Right ventricle myocardium inferior (tissue), 1 donor: ENCODE data around the gene METTL25B. TPM values are rescaled to one million over a fixed set of nuclear protein-coding genes. Genes with fewer than 3 reads are reported as not detected.

ENCODE experiments used
- ATAC-seq: fragments of 200-7000 bp; cut with Tn5 transposase; one replicate; pipeline ENCODE4 v1.9.1; 2020; ENCODE audit warnings: mild to moderate bottlenecking, moderate library complexity
- DNase-seq: peaks from one replicate; pipeline ENCODE4 v3.0.0; 2021; ENCODE audit errors: missing footprints
- intact Hi-C: fragments of 100-400 bp; cut with DNase I; formaldehyde crosslinking; loops from one replicate; pipeline ENCODE4 v1.11.0; 2022
- total RNA-seq: library from RNA; stranded (reverse); fragmentation: NEBNext Ultra II Directional; extraction: Animal tissue kit (Norgen Biotek cat#: 25700); gene quantifications from one replicate; pipeline ENCODE4 v1.2.1, GENCODE V29; 2021
- donor health status: DM: no; HTN: yes; CAD: no; lungs with severe emphysema.

METTL25B gene
- total RNA-seq, 1 donor from 2014 or later, result 16.6 TPM

DNA sequence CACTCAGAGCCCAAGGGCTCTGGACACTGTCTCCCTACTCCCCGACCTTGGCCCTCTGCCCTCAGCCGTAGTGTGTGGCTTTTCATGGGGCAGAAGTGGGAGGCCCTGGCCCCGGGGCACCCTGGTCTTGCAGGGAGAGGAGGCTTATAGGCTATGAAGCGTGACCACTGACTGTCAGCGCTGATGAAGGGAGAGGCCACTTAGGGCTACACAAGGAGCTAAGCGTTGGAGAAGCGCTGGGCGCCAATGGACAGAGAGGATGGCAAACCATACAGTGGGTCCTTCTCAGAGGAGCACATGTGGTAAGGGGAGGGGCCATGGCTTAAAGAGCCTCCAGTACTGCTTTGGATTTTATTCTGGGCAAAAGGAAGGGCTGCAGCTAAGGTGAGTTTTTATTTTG, 30.8 kb upstream of the METTL25B start:
- ATAC-seq, result no peak
- intact Hi-C loops, result no loop called here
- DNase-seq, result peak; percentile 16

DNA sequence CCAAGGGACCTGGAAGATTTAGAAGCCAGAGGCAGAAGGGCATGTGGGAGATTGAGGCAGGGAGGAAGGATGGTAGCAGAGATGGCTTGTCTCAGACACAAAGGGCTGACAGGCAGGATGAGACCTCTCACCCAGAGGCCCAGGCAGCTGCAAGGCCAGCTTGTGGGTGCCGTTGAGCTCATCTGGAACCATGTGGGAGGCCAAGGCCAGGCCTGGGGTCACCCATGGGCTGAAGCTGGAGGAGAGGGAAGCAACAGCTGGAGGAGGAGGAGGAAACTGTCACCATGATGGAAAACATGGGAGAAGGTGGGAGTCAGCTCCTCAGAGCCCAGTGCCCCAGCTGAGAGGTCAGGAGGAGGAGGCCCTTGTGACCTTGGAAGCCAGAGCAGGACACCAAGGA, 29.3 kb upstream of the METTL25B start:
- intact Hi-C loops, result no loop called here
- DNase-seq (peak; percentile 16), ATAC-seq (no peak)

DNA sequence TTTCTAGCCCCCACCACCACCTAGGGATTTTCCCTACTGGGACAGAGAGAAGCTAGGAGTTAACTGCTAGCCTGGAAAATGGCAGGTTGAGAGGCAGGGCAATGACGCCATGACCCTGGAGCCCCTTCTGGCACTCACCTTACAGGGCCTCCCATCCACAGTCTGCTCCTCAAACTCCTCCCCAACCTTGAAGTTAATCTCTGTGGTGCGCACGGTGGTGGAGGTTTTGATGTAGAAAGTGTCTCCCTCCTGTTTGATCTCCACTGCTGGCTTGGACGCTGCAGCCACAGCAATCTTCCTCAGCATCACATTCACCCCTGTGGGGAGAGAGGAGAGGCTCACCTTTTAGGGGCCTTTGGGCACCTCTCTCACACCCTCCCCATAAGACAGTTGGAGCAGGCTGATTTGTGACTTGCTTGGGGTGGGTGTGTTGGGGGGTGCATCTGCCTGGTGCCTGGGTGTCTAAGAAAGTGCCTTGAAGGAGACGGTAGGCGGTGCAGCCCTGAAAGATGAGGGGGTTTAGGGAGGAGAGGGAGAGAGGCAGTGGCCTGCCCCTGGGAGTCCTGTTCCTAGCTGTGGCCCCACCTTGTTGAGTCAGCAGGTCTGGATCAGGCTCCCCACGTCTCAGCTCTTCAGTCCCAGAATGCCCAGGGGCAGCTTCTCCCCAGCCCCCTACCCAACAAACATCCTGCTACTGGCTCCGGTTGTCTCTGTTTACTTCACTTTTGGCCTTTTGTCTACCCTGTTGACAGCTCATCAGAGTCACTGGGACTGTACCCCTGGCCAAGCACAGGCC, 27.3 kb upstream of the METTL25B start:
- intact Hi-C loops, result no loop called here
- ATAC-seq, result no peak
- peak; percentile 5 for DNase-seq

DNA sequence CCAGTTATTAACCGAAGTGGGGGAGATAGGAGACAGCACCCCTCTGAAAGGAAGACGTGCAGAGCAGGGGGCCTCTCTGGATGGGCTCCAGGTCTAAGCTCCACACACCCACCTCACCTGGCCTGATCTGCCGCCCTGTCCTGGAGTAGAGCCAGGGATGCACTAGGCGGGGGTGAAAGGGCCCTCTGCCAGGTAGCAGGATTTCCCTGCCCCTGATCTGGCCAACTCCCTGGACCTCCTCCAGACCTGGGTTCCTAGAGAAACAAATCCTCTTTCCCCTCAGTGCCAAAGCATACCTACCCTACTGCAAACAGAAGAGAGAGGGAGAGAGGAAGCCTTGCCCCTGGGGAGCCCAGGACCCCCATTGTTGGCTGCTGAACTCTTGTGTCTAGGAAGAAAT, 24.9 kb upstream of the METTL25B start:
- ATAC-seq (no peak), DNase-seq (peak; percentile 16)
- intact Hi-C loops, result no loop called here

DNA sequence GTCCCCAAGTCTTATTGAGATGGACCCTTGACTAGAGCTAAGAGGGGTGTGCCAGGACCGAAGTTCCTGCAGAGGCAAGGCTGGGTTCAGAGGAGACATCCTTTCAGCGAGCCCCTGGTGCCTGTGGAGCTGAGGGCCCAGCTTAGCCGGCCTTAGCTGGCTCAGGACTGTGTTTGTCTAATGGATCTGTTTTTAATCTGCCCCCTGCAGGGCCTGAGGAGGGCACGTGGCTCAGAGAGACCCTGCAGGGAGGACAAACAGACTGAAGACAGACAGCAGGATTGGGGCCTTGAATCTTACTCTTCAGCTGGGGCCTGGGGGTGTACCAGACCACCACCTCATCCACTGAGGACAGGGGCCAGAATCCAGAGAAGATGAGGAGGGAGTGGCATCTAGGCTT, 24.5 kb upstream of the METTL25B start:
- no peak for ATAC-seq
- DNase-seq, result no peak
- intact Hi-C loops, result no loop called here

DNA sequence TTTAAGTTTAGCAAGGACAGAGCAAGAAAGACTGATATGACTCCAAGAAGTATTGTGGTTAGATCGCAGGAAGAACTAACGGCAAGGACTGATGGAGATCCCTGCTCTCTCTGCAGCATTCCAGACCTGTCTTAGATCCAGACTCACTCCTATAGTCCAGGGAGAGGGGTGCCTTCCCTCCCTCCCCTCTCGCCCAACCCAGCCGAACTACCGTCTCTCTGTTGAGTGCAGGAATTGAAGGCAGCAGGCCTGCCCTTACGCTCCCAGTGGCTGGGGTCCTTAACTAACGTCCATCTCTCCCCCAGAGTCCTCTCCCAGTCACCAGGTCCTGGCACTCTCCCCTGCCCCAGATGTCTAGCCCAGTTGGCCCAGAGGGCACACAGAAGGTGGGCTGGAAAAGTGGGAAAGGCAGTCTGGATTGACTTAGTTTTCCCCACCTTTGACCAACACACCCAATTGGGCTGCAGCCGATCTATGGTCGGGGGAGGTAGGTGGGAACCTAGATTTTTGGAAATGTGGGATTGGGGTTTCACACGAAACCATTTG, 24.0 kb upstream of the METTL25B start:
- intact Hi-C loops, result no loop called here
- ATAC-seq (no peak), DNase-seq (peak; percentile 45)

DNA sequence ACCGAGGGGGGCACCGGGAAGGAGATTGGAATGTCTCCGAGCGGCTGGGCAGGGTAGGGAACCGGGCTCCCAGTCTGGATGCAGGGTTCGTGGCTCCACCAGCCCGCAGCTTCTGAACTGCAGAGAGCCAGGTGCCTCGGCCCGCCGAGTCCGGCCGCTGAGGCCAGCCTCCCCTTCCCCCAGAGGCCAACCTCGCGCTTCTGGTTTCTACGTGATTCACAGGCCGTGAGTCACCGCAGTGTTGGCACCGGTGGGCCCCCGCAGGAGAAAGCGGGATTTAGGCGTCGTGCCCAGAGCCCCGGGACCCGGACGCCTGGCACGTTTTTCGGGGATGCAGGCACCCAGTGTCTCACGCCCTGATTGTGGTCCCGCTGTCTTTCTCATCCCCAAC, 23.3 kb upstream of the METTL25B start:
- intact Hi-C loops, result no loop called here
- no peak for ATAC-seq
- DNase-seq, result peak; percentile 53

DNA sequence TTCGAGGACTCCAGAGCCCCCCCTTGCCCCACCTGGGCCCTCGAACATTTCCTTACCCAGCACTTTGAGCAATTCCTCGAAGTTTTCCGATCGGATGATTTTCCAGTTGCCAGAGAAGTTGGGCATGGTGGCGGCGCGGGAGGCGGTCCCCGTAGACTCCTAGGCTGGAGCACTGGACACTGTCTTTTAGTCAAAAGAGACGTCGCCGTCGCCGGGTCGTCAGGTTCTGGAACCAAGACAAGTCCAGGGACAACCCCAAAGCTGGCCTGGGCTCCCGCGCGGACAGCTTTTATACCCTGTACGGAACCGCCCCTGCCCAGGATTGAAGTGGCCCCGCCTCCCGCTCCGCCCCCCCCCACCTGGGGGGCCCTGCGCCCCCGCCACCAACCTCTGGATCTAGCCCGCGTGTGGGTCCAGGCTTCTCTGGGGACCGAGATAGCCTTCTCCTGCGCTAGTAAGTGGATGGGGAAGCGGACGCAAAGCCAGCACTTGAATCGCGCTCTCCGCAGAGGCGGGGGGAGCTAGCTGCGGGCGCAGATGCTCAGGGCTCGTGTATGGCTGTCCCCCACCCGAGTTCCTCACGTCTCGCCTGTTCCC, 22.9 kb upstream of the METTL25B start, which contains the start of gene CRABP2:
Gene CRABP2 (minus strand): TSS at position 263 of the 597 bp plus-strand sequence. CDS start 137 bp downstream, at position 126.
- intact Hi-C loops, result no loop called here
- peak; percentile 50 for DNase-seq

DNA sequence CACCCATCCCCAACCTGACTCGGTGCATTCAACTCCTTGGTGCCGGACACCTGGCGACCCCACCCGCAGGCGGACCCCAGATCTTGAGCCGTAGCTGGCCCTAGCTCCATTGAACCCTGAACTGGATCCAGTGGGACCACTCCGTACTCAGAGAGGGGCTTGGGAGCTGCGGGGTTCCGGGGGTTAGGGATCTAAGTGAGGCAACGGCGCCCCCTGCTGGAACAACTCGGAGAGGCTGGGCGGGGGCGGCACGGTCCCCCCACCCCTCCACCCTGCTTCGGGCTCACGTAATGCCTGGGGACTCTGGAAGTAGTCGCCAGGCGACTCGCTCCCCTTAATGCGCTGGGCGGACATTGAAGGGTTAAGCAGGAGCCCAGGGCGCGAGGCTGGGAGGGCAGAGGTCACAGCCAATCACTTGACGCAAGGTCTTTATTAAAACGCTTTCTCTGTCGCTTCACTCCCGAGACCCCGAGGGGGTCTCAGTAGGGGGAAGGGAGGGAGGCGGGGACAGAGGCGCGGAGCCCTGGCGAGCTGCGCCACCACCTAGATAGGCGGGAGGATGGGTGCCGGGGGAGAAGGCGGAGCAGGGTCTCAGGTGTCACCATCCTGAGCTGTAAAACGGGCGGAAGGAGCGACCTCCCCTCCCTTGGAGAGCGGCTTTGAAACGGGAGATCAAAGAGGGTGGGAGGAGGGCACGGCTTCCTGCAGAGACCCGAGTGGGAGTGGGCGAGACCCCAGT, 22.2 kb upstream of the METTL25B start:
- DNase-seq (peak; percentile 74), ATAC-seq (peak; percentile 55)
- intact Hi-C loops, result no loop called here

More for the DNA sequence above, 22.9 kb upstream of the METTL25B start, which contains the start of gene CRABP2:
- no peak for ATAC-seq

DNA sequence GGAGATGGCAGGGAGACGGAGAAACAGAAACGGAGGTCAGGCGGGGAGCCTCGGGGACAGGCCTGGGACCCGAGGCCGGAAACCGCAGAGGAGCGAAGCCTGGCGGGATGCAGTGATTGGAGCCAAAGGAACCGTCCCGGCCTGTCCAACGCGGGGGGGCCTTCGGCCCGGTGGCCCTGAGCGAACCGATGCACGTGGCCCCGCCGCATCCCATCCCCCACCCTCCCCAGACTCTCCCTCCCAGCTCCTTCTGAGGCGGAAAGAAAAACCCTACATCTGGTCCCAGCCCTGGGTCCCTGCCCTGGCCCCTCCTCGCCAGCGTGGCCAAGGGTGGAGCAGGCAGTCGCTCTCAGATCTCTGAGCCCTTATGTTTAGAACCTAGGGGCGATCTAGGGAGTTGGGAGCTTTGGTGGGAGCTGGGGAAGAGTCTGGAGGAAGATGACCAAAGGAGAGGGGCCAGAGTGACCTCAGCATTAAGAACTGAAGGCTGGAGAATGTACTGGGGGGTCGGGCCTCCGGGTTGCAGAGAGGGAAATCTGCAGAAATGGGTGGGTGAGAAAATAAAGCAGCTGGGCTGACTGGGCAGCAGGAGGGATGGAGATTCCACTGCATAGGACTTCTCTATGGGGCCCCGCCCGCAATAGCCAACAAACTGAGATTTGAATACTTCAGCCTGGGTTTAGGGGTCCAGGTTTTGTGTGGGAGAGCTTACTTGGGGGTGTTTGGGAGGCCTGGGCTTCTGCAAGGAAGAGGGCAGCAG, 21.4 kb upstream of the METTL25B start:
- ATAC-seq, result peak; percentile 68
- DNase-seq, result peak; percentile 67
- intact Hi-C loops, result no loop called here

DNA sequence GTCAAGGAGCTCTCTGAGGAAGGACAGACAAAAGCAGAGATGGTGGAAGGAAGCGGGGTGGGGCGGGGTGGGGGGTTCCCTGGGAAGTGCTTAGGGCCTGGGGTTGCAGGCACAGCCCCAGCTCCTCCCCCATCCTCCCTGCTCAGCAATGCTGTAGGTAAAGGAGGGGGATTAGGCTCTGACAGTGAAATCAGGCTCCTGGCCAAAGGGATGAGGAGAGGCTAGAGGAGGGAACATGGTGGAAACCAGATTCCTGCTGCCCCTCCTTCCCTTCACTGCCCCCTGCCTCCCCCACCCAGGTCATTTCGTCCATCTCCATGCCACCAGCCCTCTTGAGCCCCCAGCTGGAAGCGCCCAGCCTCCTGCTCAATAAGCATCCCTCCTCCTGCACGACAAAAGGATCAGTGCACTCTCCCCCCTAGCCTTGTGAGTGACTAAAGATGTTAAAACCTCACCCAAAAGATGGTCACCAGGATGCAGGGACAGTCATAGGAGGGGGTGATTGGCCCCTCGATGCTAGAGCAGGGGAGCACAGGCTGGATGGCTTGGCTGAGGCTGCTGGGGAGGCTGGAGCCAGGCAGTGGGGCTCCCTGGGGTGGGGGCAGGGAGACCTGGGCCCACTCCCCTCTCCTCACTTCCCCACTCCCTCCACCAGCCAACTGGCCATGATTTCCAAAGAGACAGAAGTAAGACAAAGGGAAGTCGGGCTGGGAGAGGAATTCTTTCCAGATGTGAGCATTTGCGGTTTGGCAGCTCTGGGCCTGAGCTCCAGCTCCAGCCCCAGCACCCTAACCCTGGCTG, 20.7 kb upstream of the METTL25B start:
- no peak for ATAC-seq
- intact Hi-C loops, result no loop called here
- DNase-seq, result peak; percentile 25

DNA sequence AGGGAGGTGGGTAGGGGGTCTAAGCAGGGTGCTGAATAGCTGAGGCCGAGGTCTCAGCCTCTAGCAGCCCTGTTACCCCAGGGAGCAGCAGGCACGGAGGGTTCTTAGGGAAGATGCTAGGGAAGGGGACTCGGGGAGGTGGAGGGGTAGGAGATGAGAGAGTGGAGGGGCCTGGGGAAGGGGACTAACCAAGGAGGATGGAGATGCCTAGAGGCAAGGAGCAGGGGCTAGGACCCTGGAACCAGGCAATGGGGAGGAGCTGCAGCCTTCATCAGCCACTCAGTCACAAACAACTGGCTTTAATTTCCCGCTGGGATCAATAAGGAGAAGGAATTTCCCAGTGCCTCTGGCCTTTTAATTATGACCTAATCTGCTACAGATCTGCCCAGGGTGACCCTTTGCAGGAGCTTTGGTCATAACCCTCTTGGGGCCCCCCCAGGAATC, 20.0 kb upstream of the METTL25B start:
- intact Hi-C loops, result no loop called here
- no peak for ATAC-seq
- DNase-seq, result no peak

DNA sequence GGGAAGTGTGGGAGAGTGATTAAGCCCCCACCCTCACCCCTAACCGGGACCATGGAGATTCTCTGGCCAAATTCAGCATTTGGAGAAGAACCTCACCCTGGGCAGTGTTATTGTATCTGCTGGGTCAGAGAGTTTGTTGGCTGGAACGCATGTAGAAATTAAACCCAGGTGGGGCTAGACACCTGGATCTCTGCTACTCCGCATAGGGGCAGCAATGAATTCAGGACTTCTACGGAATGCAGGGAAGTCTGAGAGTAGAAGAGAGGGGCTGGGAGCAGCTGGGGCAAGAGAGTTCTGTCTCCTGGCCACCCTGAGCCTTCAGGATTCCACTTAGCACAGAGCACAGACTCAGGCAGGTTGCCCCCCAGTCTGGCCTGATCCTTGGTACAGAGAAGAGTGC, 19.2 kb upstream of the METTL25B start:
- ATAC-seq (no peak), DNase-seq (no peak)
- intact Hi-C loops, result no loop called here

DNA sequence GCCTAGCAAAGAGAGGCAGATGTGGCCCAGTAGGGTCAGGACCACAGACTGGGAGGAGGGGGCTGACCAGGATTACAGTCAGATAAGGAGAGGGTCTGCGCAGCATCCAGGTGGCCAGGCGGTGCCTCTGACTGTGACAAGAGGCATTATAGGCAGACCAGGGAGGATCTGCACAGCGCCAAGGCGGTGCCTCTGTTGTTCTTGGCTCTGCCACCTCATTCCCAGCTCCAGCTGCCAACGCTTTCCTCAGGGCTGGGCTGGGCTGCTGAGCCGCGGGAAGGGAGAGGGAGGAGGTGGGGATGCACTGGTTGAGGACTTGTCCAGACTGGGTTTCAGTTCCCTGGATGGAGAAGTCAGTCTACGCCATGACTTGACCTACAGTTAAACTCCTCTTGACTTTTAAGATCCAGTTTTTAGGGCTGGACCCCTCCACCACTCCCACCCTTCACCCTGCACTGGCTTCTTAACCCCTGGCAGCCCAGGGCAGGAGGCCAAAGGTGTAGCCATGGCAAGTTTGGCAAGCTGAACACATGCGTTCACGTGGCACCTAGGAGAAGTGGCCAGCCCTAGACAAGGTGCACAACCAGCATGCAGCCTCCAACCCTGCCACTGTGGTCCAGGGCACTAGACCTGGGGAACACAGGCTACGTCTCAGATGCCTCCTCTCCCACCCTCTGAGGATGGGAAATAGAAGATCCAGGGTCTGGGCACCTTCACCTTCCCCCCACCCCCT, 18.3 kb upstream of the METTL25B start:
- intact Hi-C loops, result no loop called here
- ATAC-seq, result peak; percentile 75

DNA sequence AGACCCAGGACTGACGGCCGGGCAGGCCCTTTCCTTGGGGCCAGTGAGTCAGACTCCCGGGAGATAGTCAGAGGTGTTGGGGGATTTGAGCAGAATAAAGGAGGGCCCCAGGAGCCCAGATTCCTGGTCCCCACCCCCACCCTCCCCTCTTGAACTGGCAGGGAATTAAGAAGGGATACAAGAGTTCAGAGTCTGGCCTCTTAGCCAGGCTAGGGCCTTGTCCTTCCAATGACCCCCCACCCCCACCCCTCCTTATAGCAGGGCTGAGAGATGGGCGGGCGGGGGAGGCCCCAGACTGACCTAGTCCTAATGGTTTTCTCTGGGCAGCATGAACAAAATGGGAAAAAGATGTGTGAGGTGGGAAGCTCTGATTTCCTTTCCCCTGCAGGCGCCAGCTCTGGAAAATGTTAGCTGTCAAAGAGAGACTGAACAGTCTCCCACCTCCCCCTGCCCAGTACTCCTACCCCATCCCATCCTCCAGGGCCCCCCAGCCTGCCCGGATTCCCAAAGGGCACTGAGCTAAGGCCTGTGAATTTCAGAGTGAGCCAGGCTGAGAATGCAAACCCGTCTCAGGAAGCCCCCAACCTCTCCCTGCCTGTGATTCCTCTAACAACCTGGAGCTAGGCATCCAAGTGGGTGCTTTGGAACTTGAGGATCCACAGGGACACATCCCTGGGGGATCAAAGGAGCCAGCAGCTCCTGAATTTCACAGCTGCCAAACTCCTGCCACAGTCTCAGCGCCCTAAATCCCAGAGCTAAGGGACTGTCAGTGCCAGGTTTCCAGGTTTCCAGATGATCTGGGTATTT, 17.1 kb upstream of the METTL25B start:
- no peak for ATAC-seq
- no peak for DNase-seq
- intact Hi-C loops, result no loop called here

More for the DNA sequence above, 18.3 kb upstream of the METTL25B start:
- DNase-seq, result no peak

DNA sequence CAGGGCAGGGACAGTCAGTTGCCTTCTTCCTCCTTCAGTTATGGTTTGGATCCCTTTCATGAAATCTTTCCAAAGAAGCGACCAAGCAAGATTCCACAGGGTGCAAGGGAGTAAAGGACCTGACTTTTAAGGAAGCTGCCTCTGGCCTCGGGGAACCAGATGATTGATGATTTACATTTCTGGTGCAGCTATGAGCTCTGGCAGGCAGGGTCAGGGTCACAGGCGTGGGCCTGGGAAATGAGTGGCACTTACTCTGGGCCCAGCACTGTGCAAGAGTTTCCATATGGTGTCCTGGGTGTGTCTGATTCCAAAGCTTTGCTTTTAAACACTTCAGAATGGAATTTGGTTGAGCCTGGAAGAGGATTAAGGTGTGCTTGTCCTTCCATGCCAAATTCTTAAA, 15.6 kb upstream of the METTL25B start:
- no peak for ATAC-seq

More for the DNA sequence above, 15.6 kb upstream of the METTL25B start:
- DNase-seq, result peak; percentile 20
- intact Hi-C loops, result no loop called here
